Progenitor cell of endocrine pancreas (in vitro differentiated cells): ENCODE measurements around the gene RHOC. TPM values are rescaled to one million over a fixed set of nuclear protein-coding genes. Genes with fewer than 3 reads are reported as not detected.
"Not testable (repeated sequence)": the region's sequence is repeated elsewhere in the genome, so short reads cannot be mapped to it uniquely, and the experiment has no call there.

Experiments
- DNase-seq: peaks from one replicate; pipeline ENCODE4 v3.0.0; 2021; ENCODE audit warnings: low spot score; ENCODE audit not compliant: unreplicated experiment
- H3K27ac Mint-ChIP-seq: 2 replicates; pipeline ENCODE4 v1.8.0; 2021; ENCODE audit warnings: mild to moderate bottlenecking, moderate library complexity, mixed read lengths
- H3K27me3 Mint-ChIP-seq: 2 replicates; pipeline ENCODE4 v1.8.0; 2021; ENCODE audit warnings: mixed read lengths
- H3K36me3 Mint-ChIP-seq: 2 replicates; pipeline ENCODE4 v1.8.0; 2022; ENCODE audit warnings: mixed read lengths; ENCODE audit not compliant: insufficient read depth
- H3K4me1 Mint-ChIP-seq: 2 replicates; pipeline ENCODE4 v1.8.0; 2021; ENCODE audit warnings: low read depth, mixed read lengths
- H3K4me3 Mint-ChIP-seq: 2 replicates; pipeline ENCODE4 v1.8.0; 2021; ENCODE audit warnings: low read depth, mild to moderate bottlenecking, moderate library complexity, mixed read lengths
- H3K9me3 Mint-ChIP-seq: 2 replicates; pipeline ENCODE4 v1.8.0; 2021; ENCODE audit warnings: low read depth, mixed read lengths
- total RNA-seq: library from RNA; stranded (reverse); gene quantifications from 2 replicates; pipeline ENCODE4 v1.2.1, GENCODE V29; 2021
- TF ChIP-seq, protein P1 (sequence below): fragments of 200-600 bp; sonication (generic); IDR thresholded peaks from one replicate; pipeline ENCODE4 v1.5.0; 2021; ENCODE audit warnings: antibody characterized with exemption, mild to moderate bottlenecking; ENCODE audit not compliant: unreplicated experiment

The RHOC gene
- total RNA-seq, 1 donor from 2014 or later, result 87.3 TPM

DNA sequence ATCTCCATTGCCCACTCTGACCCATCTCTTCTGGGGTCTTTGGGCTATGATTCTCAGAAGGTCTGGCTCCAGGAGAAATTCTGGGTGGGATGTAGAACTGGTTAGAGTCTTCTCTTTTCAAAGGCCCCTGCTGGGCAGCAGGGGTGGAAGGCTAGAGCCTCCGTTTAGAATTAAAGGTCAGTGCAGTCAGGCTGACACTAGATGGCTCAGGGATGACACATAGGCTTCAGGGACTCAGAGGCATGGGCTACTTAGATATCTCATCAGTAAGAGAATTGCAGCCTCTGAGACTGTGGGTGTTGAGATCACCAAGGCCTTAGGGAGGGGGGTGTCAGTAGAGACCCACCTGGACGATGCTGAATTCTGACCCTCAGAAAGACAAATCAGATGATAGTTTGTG lies 20.8 kb upstream of the RHOC start:
- peaks cover 5% of the 10 kb centered on the region for H3K27me3 Mint-ChIP-seq
- no peaks in the 10 kb centered on the region for H3K36me3 Mint-ChIP-seq
- H3K4me1 Mint-ChIP-seq, result peaks cover 18% of the 10 kb centered on the region
- TF ChIP-seq, protein P1, sequence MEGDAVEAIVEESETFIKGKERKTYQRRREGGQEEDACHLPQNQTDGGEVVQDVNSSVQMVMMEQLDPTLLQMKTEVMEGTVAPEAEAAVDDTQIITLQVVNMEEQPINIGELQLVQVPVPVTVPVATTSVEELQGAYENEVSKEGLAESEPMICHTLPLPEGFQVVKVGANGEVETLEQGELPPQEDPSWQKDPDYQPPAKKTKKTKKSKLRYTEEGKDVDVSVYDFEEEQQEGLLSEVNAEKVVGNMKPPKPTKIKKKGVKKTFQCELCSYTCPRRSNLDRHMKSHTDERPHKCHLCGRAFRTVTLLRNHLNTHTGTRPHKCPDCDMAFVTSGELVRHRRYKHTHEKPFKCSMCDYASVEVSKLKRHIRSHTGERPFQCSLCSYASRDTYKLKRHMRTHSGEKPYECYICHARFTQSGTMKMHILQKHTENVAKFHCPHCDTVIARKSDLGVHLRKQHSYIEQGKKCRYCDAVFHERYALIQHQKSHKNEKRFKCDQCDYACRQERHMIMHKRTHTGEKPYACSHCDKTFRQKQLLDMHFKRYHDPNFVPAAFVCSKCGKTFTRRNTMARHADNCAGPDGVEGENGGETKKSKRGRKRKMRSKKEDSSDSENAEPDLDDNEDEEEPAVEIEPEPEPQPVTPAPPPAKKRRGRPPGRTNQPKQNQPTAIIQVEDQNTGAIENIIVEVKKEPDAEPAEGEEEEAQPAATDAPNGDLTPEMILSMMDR, result no peak
- no peak overlapping the region for H3K27ac Mint-ChIP-seq
- no peak overlapping the region for H3K4me3 Mint-ChIP-seq
- no peaks in the 10 kb centered on the region for H3K9me3 Mint-ChIP-seq
- no peak for DNase-seq

DNA sequence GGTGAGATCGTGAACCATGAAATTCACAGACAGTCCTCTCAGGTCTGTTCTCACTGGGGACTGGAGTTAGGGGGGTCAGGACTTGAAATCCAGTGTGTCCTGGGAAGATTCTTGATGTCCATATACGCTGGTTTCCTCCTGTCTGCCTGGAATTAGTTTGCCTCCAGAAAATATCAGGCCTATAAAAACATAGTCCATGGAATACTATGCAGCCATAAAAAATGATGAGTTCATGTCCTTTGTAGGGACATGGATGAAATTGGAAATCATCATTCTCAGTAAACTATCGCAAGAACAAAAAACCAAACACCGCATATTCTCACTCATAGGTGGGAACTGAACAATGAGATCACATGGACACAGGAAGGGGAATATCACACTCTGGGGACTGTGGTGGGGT lies 17.3 kb upstream of the RHOC start:
- H3K27ac Mint-ChIP-seq, H3K4me3 Mint-ChIP-seq, H3K9me3 Mint-ChIP-seq, H3K36me3 Mint-ChIP-seq, DNase-seq: not testable (repeated sequence)
- Mint-ChIP-seq H3K27me3 (peaks cover 31% of the 10 kb centered on the region), H3K4me1 (peaks cover 14% of the 10 kb centered on the region)

DNA sequence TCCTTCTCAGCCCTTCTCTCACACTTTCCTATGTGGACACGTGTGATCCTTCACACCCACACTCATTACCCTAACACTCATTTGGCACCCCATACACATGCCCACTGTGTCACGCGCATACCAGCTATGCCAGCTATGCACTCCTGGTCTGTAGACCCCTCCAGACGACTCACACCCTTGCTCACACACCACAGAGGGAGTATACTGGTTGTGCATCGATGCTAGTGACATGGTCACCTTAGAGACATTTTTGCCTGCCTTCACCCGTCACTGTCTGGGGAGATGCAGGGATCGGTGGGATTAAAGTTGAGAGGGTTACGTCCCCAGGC lies 16.5 kb upstream of the RHOC start:
- TF ChIP-seq, protein P1, result no peak
- Mint-ChIP-seq H3K27me3 (peaks cover 37% of the 10 kb centered on the region), H3K9me3 (no peaks in the 10 kb centered on the region), H3K27ac (no peak overlapping the region), H3K36me3 (no peaks in the 10 kb centered on the region), H3K4me1 (peaks cover 8% of the 10 kb centered on the region), H3K4me3 (peak overlapping the region; percentile 20)
- DNase-seq, result no peak

DNA sequence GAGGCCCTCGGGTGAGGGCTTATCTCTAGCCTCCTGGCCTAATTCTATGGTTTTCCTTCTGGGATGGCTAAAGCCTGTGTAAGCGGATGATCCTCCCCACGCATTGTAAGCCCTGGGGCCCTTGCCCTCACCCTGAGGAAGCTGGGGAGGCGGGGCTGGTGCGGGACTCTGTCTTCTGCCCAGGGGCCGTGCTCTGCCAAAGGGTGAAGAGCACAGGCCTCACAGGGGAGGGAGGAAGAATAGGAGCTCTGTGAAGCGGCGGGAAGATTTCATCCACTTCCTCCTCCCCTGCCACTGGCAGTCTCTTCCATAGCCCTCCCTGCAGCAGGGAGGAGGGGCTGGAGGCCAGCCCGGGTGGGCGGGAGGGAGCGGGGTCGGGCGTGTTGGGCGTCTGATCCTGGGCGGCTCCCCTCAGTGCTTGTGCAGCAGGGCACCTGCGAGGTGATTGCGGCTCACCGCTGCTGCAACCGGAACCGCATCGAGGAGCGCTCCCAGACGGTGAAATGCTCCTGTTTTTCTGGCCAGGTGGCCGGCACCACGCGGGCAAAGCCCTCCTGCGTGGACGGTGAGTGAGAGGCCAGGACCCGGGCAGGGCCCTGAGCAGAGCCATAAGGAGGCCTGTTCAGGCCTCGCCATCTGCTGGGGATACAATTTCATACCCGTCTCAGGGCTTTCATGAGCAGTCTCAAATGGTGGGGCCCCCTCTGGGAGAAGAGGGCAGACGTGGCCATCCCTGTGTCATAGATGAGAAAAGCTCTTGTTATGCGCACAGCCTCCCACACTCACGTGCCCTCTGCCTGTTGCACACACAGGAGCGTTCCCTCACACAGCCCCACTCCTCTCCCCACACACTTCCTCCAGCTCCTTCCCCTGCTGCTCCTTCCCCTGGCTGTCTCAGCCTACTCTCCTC lies 15.9 kb upstream of the RHOC start:
- no peak for DNase-seq
- no peaks in the 10 kb centered on the region for H3K36me3 Mint-ChIP-seq
- peaks cover 37% of the 10 kb centered on the region for H3K27me3 Mint-ChIP-seq
- TF ChIP-seq, protein P1, result peak; percentile 9
- H3K4me3 Mint-ChIP-seq, result peak overlapping the region; percentile 55
- H3K4me1 Mint-ChIP-seq, result peaks cover 8% of the 10 kb centered on the region
- H3K27ac Mint-ChIP-seq, result peak overlapping the region; percentile 62
- H3K9me3 Mint-ChIP-seq, result no peaks in the 10 kb centered on the region

DNA sequence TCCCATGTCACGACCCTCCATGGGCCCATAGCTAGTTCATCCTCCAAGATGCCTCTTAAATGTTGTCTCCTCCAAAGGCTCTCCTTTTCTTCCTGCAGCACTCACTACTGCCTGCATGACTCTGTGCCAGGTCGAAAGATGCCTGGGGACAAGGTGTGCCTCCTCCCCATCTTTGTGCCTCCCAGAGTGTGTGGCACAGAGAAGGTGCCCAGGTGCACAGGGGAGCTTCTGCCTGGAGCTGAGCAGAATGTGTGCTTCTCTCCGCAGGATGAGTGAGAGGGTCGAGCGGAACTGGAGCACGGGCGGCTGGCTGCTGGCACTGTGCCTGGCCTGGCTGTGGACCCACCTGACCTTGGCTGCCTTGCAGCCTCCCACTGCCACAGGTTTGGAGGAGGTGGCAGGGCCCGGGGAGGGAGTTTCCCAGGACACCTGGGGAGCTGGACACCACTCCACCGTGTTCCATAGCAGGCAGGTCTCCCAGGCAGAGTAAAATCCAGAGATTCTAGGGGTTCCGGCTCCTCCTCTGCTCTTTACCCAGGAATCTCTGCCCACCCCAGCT lies 15.1 kb upstream of the RHOC start:
- TF ChIP-seq, protein P1, result no peak
- Mint-ChIP-seq H3K27ac (peak overlapping the region; percentile 62), H3K9me3 (no peaks in the 10 kb centered on the region), H3K4me3 (no peak overlapping the region), H3K27me3 (peaks cover 38% of the 10 kb centered on the region), H3K36me3 (no peaks in the 10 kb centered on the region), H3K4me1 (peaks cover 8% of the 10 kb centered on the region)
- DNase-seq, result no peak

DNA sequence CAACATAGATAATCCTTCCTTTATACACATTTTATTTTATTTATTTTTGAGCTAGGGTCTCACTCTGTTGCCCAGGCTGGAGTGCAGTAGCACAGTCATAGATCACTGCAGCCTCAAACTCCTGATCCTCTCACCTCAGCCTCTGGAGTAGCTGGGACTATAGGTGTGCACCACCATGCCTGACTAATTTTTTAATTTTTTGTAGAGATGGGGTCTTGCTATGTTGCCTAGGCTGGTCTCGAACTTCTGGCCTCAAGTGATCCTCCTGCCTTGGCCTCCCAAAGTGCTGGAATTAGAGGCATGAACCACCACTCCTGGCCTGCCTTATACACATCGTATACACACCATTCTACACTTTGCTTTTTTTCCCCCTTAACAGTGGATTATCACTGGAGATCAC lies 14.4 kb upstream of the RHOC start:
- H3K4me1 Mint-ChIP-seq, H3K27ac Mint-ChIP-seq, H3K9me3 Mint-ChIP-seq, H3K4me3 Mint-ChIP-seq, H3K36me3 Mint-ChIP-seq, DNase-seq: not testable (repeated sequence)
- H3K27me3 Mint-ChIP-seq, result peaks cover 45% of the 10 kb centered on the region
